Cardiac muscle cell (in vitro differentiated cells and primary cell): ENCODE results near the gene C2CD4D. TPM values are rescaled to one million over a fixed set of nuclear protein-coding genes. Genes with fewer than 3 reads are reported as not detected.
"Not testable (repeated sequence)": the region's sequence is repeated elsewhere in the genome, so short reads cannot be mapped to it uniquely, and the experiment has no call there.

ENCODE experiments used
- DNase-seq, 2 donors: peaks; one replicate each; pipeline versions ENCODE4 v3.0.0 to v3.0.0-alpha.2; 2010 to 2017; ENCODE audit warnings: low read depth in 1 of 2, low spot score in 1 of 2
- H3K27ac ChIP-seq: fragments of 200-600 bp; sonication (generic); 2 replicates; pipeline ENCODE4 v1.5.1; 2016
- H3K27me3 ChIP-seq: fragments of 200-600 bp; sonication (generic); 2 replicates; pipeline ENCODE4 v1.6.0; 2016; ENCODE audit warnings: control low read depth
- H3K36me3 ChIP-seq: fragments of 200-600 bp; sonication (generic); 2 replicates; pipeline ENCODE4 v1.5.1; 2016; ENCODE audit warnings: control low read depth
- H3K4me1 ChIP-seq: fragments of 200-600 bp; sonication (generic); 2 replicates; pipeline ENCODE4 v1.8.1; 2017; ENCODE audit warnings: low read depth, mild to moderate bottlenecking, mixed run types
- H3K4me3 ChIP-seq: fragments of 200-600 bp; sonication (generic); 2 replicates; pipeline ENCODE4 v1.5.1; 2016; ENCODE audit warnings: mild to moderate bottlenecking
- H3K9me3 ChIP-seq: fragments of 200-600 bp; sonication (generic); 2 replicates; pipeline ENCODE4 v1.5.1; 2017; ENCODE audit warnings: low read depth, mild to moderate bottlenecking, control low read depth
- CTCF ChIP-seq: IDR thresholded peaks from 2 replicates; pipeline ENCODE4 v1.5.1; 2012; ENCODE audit warnings: low read depth, mild to moderate bottlenecking, low read length
- polyA plus RNA-seq: library from polyadenylated mRNA; unstranded; fragments of >200 nt; fragmentation: Nextera tagmentation; extraction: Ambion mirVana; gene quantifications from 2 replicates; pipeline ENCODE4 v1.2.1, GENCODE V29; 2016
- total RNA-seq: library from RNA; depleted of rRNA; stranded (reverse); fragments of >200 nt; gene quantifications from 2 replicates; pipeline ENCODE4 v1.2.3, GENCODE V29; 2016

Gene C2CD4D
- total and polyA plus RNA-seq, 2 experiments from 2014 or later, result 0.44 TPM; not detected in 1

GRCh38 chr1:151882466-151882865 lies 42.8 kb upstream of the C2CD4D start:
- Histone ChIP-seq H3K4me3 (no peak overlapping the region), H3K4me1 (no peaks in the 10 kb centered on the region), H3K27ac (no peak overlapping the region), H3K36me3 (peaks cover under 1% of the 10 kb centered on the region), H3K27me3 (no peaks in the 10 kb centered on the region), H3K9me3 (no peaks in the 10 kb centered on the region)
- no peak for TF ChIP-seq CTCF
- DNase-seq, result no peak

DNA sequence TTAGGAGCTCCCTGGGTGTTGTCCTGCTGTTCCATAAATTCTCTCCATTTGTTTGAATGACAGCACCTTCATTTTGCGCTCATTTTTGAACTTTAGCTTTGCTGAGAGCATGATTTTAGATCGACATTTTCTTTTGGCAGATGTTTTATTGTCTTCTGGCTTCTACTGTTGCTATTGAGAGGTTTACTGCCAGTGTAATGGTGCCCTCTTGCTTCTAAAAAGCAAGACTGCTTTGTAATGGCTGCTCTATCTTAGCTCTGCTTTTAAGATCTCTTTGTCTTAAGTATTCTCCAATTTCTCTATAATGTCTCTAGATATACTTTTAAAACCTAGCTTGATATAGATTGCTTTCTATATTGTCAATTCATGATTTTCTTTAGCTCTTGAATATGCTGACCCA lies 41.9 kb upstream of the C2CD4D start:
- Histone ChIP-seq H3K27ac (no peak overlapping the region), H3K9me3 (no peaks in the 10 kb centered on the region), H3K36me3 (no peaks in the 10 kb centered on the region), H3K4me3 (no peak overlapping the region), H3K4me1 (no peaks in the 10 kb centered on the region), H3K27me3 (no peaks in the 10 kb centered on the region)
- DNase-seq, result no peak
- no peak for TF ChIP-seq CTCF

DNA sequence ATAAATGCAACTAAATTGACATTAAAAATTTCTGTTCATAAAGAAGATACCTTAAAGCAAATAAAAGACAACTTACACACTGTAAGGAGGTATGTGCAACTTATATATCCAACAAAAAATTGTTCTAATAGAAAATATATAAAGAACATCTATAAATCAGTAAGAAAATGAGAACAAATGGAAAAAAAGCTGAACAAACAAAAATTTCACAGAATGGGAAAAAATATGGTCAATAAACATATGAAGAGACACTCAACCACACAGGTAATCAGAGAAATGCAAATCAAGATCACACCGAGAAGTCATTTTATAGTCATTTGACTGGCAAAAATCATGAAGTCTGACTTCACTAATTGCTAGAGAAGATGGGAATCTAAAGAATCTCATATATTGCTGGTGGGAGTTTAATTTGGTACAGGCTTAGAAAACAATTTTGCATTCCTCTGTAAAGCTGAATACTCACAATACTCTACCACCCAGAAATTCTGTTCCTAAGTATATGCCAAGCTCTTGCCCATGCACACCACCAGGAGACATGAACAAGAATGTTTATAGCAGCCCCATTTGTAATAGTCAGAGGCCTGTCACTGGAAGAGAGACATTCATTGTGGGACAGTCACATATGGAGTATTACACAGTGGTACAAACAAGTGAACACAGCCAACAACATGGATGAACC lies 35.9 kb upstream of the C2CD4D start:
- DNase-seq, result no peak
- Histone ChIP-seq H3K27ac (no peak overlapping the region), H3K27me3 (no peaks in the 10 kb centered on the region), H3K4me3 (no peak overlapping the region), H3K4me1 (no peaks in the 10 kb centered on the region), H3K9me3 (no peaks in the 10 kb centered on the region), H3K36me3 (no peaks in the 10 kb centered on the region)
- no peak for TF ChIP-seq CTCF

DNA sequence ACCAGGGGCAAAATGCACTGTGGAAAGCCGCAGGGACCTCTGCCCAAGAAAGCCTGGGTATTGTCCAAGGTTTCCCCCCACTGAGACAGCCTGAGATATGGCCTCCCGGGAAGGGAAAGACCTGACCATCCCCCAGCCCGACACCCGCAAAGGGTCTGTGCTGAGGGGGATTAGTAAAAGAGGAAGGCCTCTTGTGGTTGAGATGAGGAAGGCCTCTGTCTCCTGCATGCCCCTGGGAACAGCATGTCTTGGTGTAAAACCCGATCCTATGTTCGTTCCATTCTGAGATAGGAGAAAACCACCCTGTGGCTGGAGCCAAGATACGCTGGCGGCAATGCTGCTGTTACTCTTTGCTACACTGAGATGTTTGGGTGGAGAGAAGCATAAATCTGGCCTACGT lies 33.2 kb upstream of the C2CD4D start:
- not testable (repeated sequence) for H3K27ac ChIP-seq, H3K36me3 ChIP-seq, H3K4me1 ChIP-seq, H3K9me3 ChIP-seq, H3K4me3 ChIP-seq, H3K27me3 ChIP-seq, DNase-seq

DNA sequence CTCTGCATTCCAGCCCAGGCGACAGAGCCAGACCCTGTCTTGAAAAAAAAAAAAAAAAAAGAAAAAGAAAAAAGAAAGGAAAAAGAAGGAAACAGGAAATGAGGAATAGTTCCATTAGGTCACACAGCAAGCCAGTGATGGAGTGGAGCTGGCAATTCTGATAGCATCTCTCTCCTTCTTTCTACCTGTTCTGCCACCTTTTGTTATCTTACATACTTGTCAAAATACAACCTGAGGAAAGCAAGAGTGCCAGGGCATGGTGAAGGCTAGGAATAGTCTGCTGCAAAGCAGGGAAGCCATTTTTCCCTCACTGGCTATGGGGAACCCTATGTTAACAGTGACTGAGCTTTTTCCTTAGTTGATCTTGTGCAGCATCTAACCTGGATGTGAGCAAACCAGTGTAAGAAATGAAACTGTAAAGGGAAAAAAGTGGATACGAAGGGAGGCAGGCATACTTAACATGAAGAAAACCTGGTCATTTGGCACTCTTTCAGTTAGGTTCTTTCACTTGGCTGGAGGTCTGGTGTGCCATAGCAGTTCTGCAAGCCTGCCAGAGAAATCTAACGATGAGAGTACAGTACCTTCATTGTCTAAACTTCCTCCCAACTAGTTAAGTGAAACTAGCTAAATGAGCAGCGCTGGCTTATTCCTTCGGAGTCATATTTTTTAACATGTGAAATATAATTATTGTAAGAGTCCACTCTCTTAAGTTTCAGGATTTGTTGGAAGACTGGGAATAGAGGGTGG lies 31.8 kb upstream of the C2CD4D start:
- no peak for TF ChIP-seq CTCF
- Histone ChIP-seq H3K9me3 (no peaks in the 10 kb centered on the region), H3K27ac (no peak overlapping the region), H3K27me3 (no peaks in the 10 kb centered on the region), H3K36me3 (no peaks in the 10 kb centered on the region), H3K4me3 (no peak overlapping the region), H3K4me1 (no peaks in the 10 kb centered on the region)
- peak in 1 of 2 donors; percentile 42 for DNase-seq

- Histone ChIP-seq H3K4me3 (no peak overlapping the region), H3K4me1 (no peaks in the 10 kb centered on the region), H3K36me3 (no peaks in the 10 kb centered on the region), H3K27ac (no peak overlapping the region), H3K27me3 (no peaks in the 10 kb centered on the region), H3K9me3 (no peaks in the 10 kb centered on the region)
- TF ChIP-seq CTCF, result no peak
- DNase-seq, result peak in 1 of 2 donors; percentile 43
These were observed 28.9 kb upstream of the C2CD4D start for GRCh38 chr1:151868486-151868885.
